ENCODE results near the gene ZBTB20. TPM values are rescaled to one million over a fixed set of nuclear protein-coding genes. Genes with fewer than 3 reads are reported as not detected.
"Not testable (repeated sequence)": the region's sequence is repeated elsewhere in the genome, so short reads cannot be mapped to it uniquely, and the experiment has no call there.

The ZBTB20 gene
- polyA plus RNA-seq, 1 donor, result 1.1 TPM

DNA sequence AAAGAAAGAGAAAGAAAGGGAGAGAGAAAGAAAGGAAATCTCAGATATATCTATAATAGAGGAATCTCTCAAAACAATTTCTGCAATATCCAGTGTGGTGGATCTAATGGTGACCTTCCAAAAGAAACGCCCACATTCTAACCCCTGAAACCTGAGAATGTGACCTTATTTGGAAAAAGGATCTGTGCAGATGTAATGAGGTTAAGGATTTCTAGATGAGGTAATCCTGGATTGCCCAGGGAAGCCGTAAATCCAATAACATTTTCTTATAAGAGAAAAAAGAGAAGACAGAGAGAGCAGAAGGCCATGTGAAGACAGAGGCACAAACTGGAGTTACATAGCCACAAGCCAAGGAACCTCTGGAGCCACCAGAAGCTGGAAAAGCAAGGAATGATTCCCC, 307.6 kb downstream of the ZBTB20 start:
- no peak for DNase-seq
- H3K4me3 ChIP-seq (ENCODE audit: low read length), result no peak overlapping the region
- no peaks in the 10 kb centered on the region for H3K4me1 ChIP-seq (ENCODE audit: control insufficient read depth, insufficient read depth, low read length)
- no peak overlapping the region for H3K27ac ChIP-seq (ENCODE audit: low read length)
- no peaks in the 10 kb centered on the region for H3K27me3 ChIP-seq (ENCODE audit: control insufficient read depth, insufficient read depth, low read length)
- no peaks in the 10 kb centered on the region for H3K36me3 ChIP-seq (ENCODE audit: control insufficient read depth, insufficient read depth, low read length)
- WGBS (ENCODE audit: insufficient coverage, low lambda C conversion rate), result no CpG with 5 or more reads among the region's 2 CpGs
- H3K9me3 ChIP-seq (ENCODE audit: control insufficient read depth, low read depth, low read length), result no peaks in the 10 kb centered on the region

GRCh38 chr3:114838025-114838424, 309.1 kb downstream of the ZBTB20 start:
- Histone ChIP-seq H3K9me3 (ENCODE audit: control insufficient read depth, low read depth, low read length) (no peaks in the 10 kb centered on the region), H3K27ac (ENCODE audit: low read length) (no peak overlapping the region), H3K36me3 (ENCODE audit: control insufficient read depth, insufficient read depth, low read length) (no peaks in the 10 kb centered on the region), H3K27me3 (ENCODE audit: control insufficient read depth, insufficient read depth, low read length) (no peaks in the 10 kb centered on the region), H3K4me1 (ENCODE audit: control insufficient read depth, insufficient read depth, low read length) (no peaks in the 10 kb centered on the region), H3K4me3 (ENCODE audit: low read length) (no peak overlapping the region)
- WGBS (ENCODE audit: insufficient coverage, low lambda C conversion rate), result 100% methylated on average over 1 of the region's 2 CpGs
- no peak for DNase-seq

DNA sequence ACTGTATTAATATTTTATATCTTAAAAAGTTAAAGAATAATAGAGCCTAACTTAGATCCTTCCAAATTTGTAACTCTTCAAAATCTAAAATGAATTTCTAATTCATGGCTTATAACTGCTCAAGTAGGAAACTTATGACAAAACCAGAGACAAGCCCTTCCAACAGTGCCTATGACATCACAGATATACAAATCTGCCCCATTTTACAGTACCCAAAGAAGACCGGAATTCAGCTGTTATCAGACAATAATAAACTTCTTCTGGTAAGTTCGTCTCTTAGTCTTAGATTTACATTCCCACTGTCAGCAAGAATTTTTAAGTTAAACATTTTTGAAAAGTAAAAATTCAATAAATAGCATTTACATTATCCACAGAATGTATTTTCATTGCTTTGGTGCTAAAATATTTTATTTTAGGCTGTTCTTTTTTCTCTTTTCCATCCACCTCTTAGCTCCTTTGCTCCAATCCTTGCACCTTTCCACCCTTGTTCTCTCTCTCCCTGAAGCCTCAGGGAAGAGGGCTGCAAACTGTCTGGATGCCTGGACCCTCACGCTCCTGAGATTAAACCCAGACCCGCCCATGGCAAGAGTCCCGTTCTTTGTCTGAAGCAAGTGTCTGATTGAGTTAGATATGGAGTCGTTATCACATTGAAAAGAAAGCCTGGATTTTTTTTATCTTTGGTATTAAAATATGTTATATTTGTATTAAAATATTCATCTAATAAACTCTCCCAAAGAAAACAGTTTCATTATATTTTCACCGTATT, 312.7 kb downstream of the ZBTB20 start:
- WGBS (ENCODE audit: insufficient coverage, low lambda C conversion rate), result 40% methylated on average over 3 of the region's 7 CpGs
- Histone ChIP-seq H3K36me3 (ENCODE audit: control insufficient read depth, insufficient read depth, low read length) (no peaks in the 10 kb centered on the region), H3K9me3 (ENCODE audit: control insufficient read depth, low read depth, low read length) (no peaks in the 10 kb centered on the region)

GRCh38 chr3:114831861-114832260, 315.2 kb downstream of the ZBTB20 start:
- Histone ChIP-seq H3K36me3 (ENCODE audit: control insufficient read depth, insufficient read depth, low read length) (no peaks in the 10 kb centered on the region), H3K4me1 (ENCODE audit: control insufficient read depth, insufficient read depth, low read length) (no peaks in the 10 kb centered on the region), H3K27ac (ENCODE audit: low read length) (no peak overlapping the region), H3K27me3 (ENCODE audit: control insufficient read depth, insufficient read depth, low read length) (no peaks in the 10 kb centered on the region), H3K9me3 (ENCODE audit: control insufficient read depth, low read depth, low read length) (no peaks in the 10 kb centered on the region), H3K4me3 (ENCODE audit: low read length) (no peak overlapping the region)
- DNase-seq, result no peak
- no CpG with 5 or more reads among the region's 1 CpG for WGBS (ENCODE audit: insufficient coverage, low lambda C conversion rate)

More for the DNA sequence above, 312.7 kb downstream of the ZBTB20 start:
- no peaks in the 10 kb centered on the region for H3K27me3 ChIP-seq (ENCODE audit: control insufficient read depth, insufficient read depth, low read length)
- H3K27ac ChIP-seq (ENCODE audit: low read length), result no peak overlapping the region
- H3K4me1 ChIP-seq (ENCODE audit: control insufficient read depth, insufficient read depth, low read length), result no peaks in the 10 kb centered on the region
- H3K4me3 ChIP-seq (ENCODE audit: low read length), result no peak overlapping the region
- DNase-seq, result no peak

DNA sequence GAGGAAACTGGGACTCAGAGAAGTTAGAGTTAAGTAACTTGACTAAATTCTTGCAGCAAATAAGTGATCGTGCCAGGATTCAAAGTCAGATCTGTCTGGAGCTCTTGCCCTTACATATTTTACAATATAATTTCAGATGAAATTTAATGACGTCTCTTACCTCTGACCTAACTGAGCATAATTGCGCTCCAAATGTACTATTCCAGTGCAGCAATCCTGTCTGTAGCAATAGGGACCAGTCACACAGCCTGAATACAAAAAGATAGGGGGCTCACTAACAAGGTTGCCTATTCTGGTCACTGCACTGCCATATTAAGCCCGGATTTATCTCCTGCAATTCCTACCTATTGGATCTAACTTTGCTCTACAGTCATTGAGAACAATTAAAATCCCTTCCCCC, 316.4 kb downstream of the ZBTB20 start:
- Histone ChIP-seq H3K27me3 (ENCODE audit: control insufficient read depth, insufficient read depth, low read length) (no peaks in the 10 kb centered on the region), H3K27ac (ENCODE audit: low read length) (no peak overlapping the region), H3K9me3 (ENCODE audit: control insufficient read depth, low read depth, low read length) (no peaks in the 10 kb centered on the region), H3K4me1 (ENCODE audit: control insufficient read depth, insufficient read depth, low read length) (no peaks in the 10 kb centered on the region), H3K36me3 (ENCODE audit: control insufficient read depth, insufficient read depth, low read length) (no peaks in the 10 kb centered on the region), H3K4me3 (ENCODE audit: low read length) (no peak overlapping the region)
- WGBS (ENCODE audit: insufficient coverage, low lambda C conversion rate), result 95% methylated on average over 3 of the region's 4 CpGs
- DNase-seq, result no peak

DNA sequence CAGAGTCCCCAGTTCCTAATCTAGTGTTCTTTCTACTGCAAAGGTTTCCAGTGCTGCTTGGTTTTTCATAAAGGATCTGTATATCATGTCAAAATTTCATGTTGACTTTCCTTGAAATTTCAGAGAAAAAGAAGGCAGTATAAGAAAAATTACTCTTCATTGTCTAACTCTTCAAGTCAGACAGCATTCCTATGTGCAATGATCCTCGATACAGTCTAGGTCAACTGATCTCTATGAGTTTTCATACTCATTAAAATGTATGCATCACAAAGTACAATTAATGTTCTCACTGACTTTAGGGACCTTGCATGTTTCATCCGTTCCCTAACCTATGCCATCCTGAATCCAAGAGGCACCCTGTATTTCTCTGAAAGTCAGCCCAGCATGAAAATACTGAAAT, 317.3 kb downstream of the ZBTB20 start:
- WGBS (ENCODE audit: insufficient coverage, low lambda C conversion rate), result 100% methylated on average over 1 of the region's 2 CpGs
- H3K36me3 ChIP-seq (ENCODE audit: control insufficient read depth, insufficient read depth, low read length), result no peaks in the 10 kb centered on the region
- DNase-seq, result no peak
- H3K4me1 ChIP-seq (ENCODE audit: control insufficient read depth, insufficient read depth, low read length), result no peaks in the 10 kb centered on the region
- H3K4me3 ChIP-seq (ENCODE audit: low read length), result no peak overlapping the region
- H3K27ac ChIP-seq (ENCODE audit: low read length), result no peak overlapping the region
- H3K27me3 ChIP-seq (ENCODE audit: control insufficient read depth, insufficient read depth, low read length), result no peaks in the 10 kb centered on the region
- no peaks in the 10 kb centered on the region for H3K9me3 ChIP-seq (ENCODE audit: control insufficient read depth, low read depth, low read length)

- Histone ChIP-seq H3K4me3 (ENCODE audit: low read length) (no peak overlapping the region), H3K36me3 (ENCODE audit: control insufficient read depth, insufficient read depth, low read length) (no peaks in the 10 kb centered on the region), H3K27ac (ENCODE audit: low read length) (no peak overlapping the region), H3K9me3 (ENCODE audit: control insufficient read depth, low read depth, low read length) (no peaks in the 10 kb centered on the region), H3K27me3 (ENCODE audit: control insufficient read depth, insufficient read depth, low read length) (no peaks in the 10 kb centered on the region), H3K4me1 (ENCODE audit: control insufficient read depth, insufficient read depth, low read length) (no peaks in the 10 kb centered on the region)
- DNase-seq, result peak; percentile 24 to 55
- 40% methylated on average over 1 of the region's 1 CpG for WGBS (ENCODE audit: insufficient coverage, low lambda C conversion rate)
Measured at GRCh38 chr3:114827495-114827894, 319.6 kb downstream of the ZBTB20 start.

- no peak for DNase-seq
- Histone ChIP-seq H3K4me1 (ENCODE audit: control insufficient read depth, insufficient read depth, low read length) (no peaks in the 10 kb centered on the region), H3K4me3 (ENCODE audit: low read length) (no peak overlapping the region), H3K36me3 (ENCODE audit: control insufficient read depth, insufficient read depth, low read length) (no peaks in the 10 kb centered on the region), H3K27me3 (ENCODE audit: control insufficient read depth, insufficient read depth, low read length) (no peaks in the 10 kb centered on the region), H3K9me3 (ENCODE audit: control insufficient read depth, low read depth, low read length) (no peaks in the 10 kb centered on the region), H3K27ac (ENCODE audit: low read length) (no peak overlapping the region)
- WGBS (ENCODE audit: insufficient coverage, low lambda C conversion rate), result no CpG with 5 or more reads among the region's 1 CpG
Measured at GRCh38 chr3:114824014-114824413, 323.1 kb downstream of the ZBTB20 start.

DNA sequence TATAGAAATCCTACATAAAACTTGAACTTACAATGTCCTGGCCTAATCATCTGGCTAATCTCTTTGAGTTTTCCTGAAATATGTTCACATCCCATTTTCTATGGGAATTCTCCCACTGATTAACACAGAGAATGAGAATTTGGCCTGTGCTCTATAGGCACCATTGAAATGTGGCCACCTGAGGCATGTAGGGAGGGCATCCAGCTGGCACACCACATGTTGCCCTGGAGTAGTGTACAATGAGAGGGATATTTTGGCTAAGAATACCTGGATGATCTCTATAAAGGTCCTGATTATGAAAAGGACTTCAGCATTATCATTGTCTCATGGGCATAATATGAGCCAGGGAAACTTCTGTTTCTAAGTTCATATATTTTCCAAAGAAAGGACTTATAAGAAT, 324.0 kb downstream of the ZBTB20 start:
- Histone ChIP-seq H3K4me3 (ENCODE audit: low read length) (no peak overlapping the region), H3K9me3 (ENCODE audit: control insufficient read depth, low read depth, low read length) (no peaks in the 10 kb centered on the region), H3K27me3 (ENCODE audit: control insufficient read depth, insufficient read depth, low read length) (no peaks in the 10 kb centered on the region), H3K4me1 (ENCODE audit: control insufficient read depth, insufficient read depth, low read length) (no peaks in the 10 kb centered on the region), H3K36me3 (ENCODE audit: control insufficient read depth, insufficient read depth, low read length) (no peaks in the 10 kb centered on the region), H3K27ac (ENCODE audit: low read length) (no peak overlapping the region)
- DNase-seq, result no peak

GRCh38 chr3:114816052-114816451, 331.0 kb downstream of the ZBTB20 start:
- Histone ChIP-seq H3K4me1 (ENCODE audit: control insufficient read depth, insufficient read depth, low read length) (no peaks in the 10 kb centered on the region), H3K9me3 (ENCODE audit: control insufficient read depth, low read depth, low read length) (peaks cover 8% of the 10 kb centered on the region), H3K4me3 (ENCODE audit: low read length) (no peak overlapping the region), H3K27me3 (ENCODE audit: control insufficient read depth, insufficient read depth, low read length) (no peaks in the 10 kb centered on the region), H3K27ac (ENCODE audit: low read length) (no peak overlapping the region), H3K36me3 (ENCODE audit: control insufficient read depth, insufficient read depth, low read length) (no peaks in the 10 kb centered on the region)
- WGBS (ENCODE audit: insufficient coverage, low lambda C conversion rate), result 66% methylated on average over 2 of the region's 2 CpGs
- DNase-seq, result no peak

DNA sequence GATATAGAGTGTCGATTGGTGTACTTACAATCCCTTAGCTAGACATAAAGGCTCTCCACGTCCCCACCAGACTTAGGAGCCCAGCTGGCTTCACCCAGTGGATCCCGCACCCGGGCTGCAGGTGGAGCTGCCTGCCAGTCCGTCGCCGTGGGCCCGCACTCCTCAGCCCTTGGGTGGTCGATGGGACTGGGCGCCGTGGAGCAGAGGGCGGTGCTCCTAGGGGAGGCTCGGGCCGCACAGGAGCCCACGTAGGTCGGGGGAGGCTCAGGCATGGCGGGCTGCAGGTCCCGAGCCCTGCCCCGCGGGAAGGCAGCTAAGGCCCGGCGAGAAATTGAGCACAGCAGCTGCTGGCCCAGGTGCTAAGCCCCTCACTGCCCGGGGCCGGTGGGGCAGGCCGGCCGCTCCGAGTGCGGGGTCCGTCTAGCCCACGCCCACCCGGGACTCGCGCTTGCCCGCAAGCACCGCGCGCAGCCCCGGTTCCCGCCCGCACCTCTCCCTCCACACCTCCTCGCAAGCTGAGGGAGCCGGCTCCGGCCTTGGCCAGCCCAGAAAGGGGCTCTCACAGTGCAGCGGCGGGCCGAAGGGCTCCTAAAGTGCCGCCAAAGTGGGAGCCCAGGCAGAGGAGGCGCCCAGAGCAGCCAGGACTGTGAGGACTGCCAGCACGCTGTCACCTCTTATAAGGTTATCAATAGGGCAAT, 334.4 kb downstream of the ZBTB20 start:
- not testable (repeated sequence) for H3K27ac ChIP-seq (ENCODE audit: low read length); H3K27me3 ChIP-seq (ENCODE audit: control insufficient read depth, insufficient read depth, low read length); H3K4me3 ChIP-seq (ENCODE audit: low read length); H3K4me1 ChIP-seq (ENCODE audit: control insufficient read depth, insufficient read depth, low read length); H3K36me3 ChIP-seq (ENCODE audit: control insufficient read depth, insufficient read depth, low read length); DNase-seq; H3K9me3 ChIP-seq (ENCODE audit: control insufficient read depth, low read depth, low read length)
- WGBS (ENCODE audit: insufficient coverage, low lambda C conversion rate), result no CpG with 5 or more reads among the region's 49 CpGs
